Psoas muscle (tissue), 8 donors: ENCODE measurements around the gene SLC13A5. TPM values are rescaled to one million over a fixed set of nuclear protein-coding genes. Genes with fewer than 3 reads are reported as not detected.

Source experiments
- ATAC-seq, 4 donors: fragments of 200-7000 bp; cut with Tn5 transposase; one replicate each; pipeline ENCODE4 v1.9.1; 2020; ENCODE audit warnings: moderate library complexity in 3 of 4, mild to moderate bottlenecking in 2 of 4
- DNase-seq, 2 donors: peaks; one replicate each; pipeline ENCODE4 v3.0.0-alpha.2; 2020
- H3K27ac ChIP-seq: fragments of 200-600 bp; one replicate; pipeline ENCODE4 v1.8.0; 2022
- H3K27me3 ChIP-seq, 3 donors: fragments of 200-600 bp in 1 of 3; one replicate each; pipeline versions ENCODE4 v1.6.1 to v1.8.0; 2013 to 2022; ENCODE audit warnings: low read length in 2 of 3, mild to moderate bottlenecking in 2 of 3, moderate library complexity in 1 of 3; ENCODE audit not compliant: insufficient read depth in 3 of 3
- H3K36me3 ChIP-seq, 2 donors: fragments of 200-600 bp in 1 of 2; one replicate each; pipeline versions ENCODE4 v1.6.1 to v1.8.0; 2013 to 2022; ENCODE audit warnings: low read depth in 1 of 2, mild to moderate bottlenecking in 1 of 2, moderate library complexity in 1 of 2; ENCODE audit not compliant: insufficient read depth in 1 of 2
- H3K4me1 ChIP-seq: fragments of 200-600 bp; one replicate; pipeline ENCODE4 v1.8.0; 2022
- H3K4me3 ChIP-seq: fragments of 200-600 bp; one replicate; pipeline ENCODE4 v1.8.0; 2022; ENCODE audit warnings: mild to moderate bottlenecking
- H3K9me3 ChIP-seq: fragments of 200-600 bp; one replicate; pipeline ENCODE4 v1.8.0; 2022
- CTCF ChIP-seq: fragments of 200-600 bp; IDR thresholded peaks from one replicate; pipeline ENCODE4 v1.8.0; 2022; ENCODE audit warnings: antibody characterized with exemption
- WGBS, 3 donors: extraction: QIAGEN DNeasy Blood & Tissue Kit; methylation state at CpG; one replicate each; pipeline versions ENCODE4 v1.1.6 to v1.1.7; 2013; 5-methylcytosine and 5-hydroxymethylcytosine counted together
- intact Hi-C, 2 donors: fragments of 100-400 bp; cut with DNase I; formaldehyde crosslinking; loops; one replicate each; pipeline versions ENCODE4 v1.11.0 to v1.14.2; 2022
- long read RNA-seq, 2 donors: library from polyadenylated mRNA; unstranded; transcript quantifications; one replicate each; pipeline ENCODE4 v2.0.0, GENCODE V29; 2021
- polyA plus RNA-seq, 3 donors: library from polyadenylated mRNA; stranded (reverse); fragments of 200-250 nt; gene quantifications; one replicate each; pipeline ENCODE4 v1.2.3, GENCODE V29; 2013
- total RNA-seq, 4 donors: library from RNA; stranded (reverse); fragmentation: NEBNext Ultra II Directional in 2 of 4; extraction: Animal tissue kit (Norgen Biotek cat#: 25700) in 2 of 4; gene quantifications; one replicate each; pipeline versions ENCODE4 v1.2.1 to v1.2.4, GENCODE V29; 2021 to 2023
- donor health status: healthy with polysubstance abuse.
- donor health status: DM: no; HTN: no; CAD: no; lungs with moderate emphysema.
- donor health status: Bipolar disorder and iron deficiency.
- donor health status: healthy.
- donor health status: DM: yes; HTN: yes; CAD: no.
- donor health status: DM: no; HTN: no; CAD: no.
- donor health status: DM: no; HTN: no; CAD: no.
- donor health status: DM: yes; HTN: yes; CAD: no.

The SLC13A5 gene
- total RNA-seq: under 1 TPM in 1 of 4 donors, not detected in 3; 0.17 TPM
- under 1 TPM in 2 of 3 donors, not detected in 1; 0.01 to 0.03 TPM for polyA plus RNA-seq
- long read RNA-seq, donor 1: 0 reads
- long read RNA-seq, donor 2: 0 reads

DNA sequence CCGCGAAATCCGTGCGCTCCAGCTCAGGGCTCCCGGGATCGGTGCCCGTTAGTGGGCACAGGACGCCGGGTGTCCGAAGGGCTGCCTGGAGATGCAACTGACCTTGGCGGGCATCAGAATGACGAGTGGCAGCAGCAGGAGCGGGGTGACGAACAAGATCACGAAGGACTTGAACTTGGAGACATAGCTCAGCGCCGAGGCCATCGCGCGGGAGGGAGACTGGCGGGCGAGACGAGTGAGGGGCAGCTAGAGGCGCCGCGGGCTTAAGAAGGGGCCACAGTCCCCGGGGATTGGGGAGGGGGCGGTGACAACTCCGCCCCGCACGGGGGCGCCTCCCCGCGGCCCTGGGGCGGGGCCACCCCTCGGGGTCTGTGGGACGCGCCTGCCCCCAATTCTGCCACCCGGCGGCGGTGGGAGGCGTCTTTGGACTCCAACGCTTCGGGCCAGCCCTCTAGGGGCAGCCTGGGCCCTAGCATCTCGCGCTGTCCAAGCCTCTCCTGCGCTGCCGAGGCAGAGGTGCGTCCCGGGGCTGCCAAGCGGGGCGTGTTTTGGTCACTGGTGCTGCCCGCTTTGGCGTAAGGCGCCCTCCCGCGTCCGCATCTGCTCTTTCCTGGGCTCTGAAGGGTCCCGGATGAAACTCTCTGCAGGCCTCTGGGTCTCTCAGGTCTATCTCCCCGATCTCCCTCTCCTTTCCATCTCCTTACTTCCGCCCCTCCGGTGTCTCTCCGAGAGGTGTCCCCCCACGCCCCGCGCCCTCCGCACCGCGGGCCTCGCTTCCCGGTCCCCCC lies at the start of gene SLC13A5:
TSS of gene SLC13A5 (minus strand) at position 240 of the 788 bp plus-strand sequence. CDS start at position 204, 36 bp downstream.
- peak within 1 kb of the TSS; percentile 56 for H3K4me3 ChIP-seq
- H3K36me3 ChIP-seq: no peaks in the 10 kb centered on the region
- H3K27ac ChIP-seq: no peak within 1 kb of the TSS
- H3K27me3 ChIP-seq: peaks cover 0 to 56% (median 11%) of the 10 kb centered on the region in 3 donors
- H3K9me3 ChIP-seq: peaks cover 6% of the 10 kb centered on the region
- TF ChIP-seq CTCF: peak; percentile 23
- ATAC-seq: peak in 1 of 4 donors; percentile 45
- intact Hi-C loops: no loop called here
- 0 to 1% (median 1%) methylated on average over 52 to 71 of the region's 71 CpGs for WGBS, 3 donors
- no peaks in the 10 kb centered on the region for H3K4me1 ChIP-seq
- peak in 1 of 2 donors; percentile 36 for DNase-seq

- Histone ChIP-seq H3K27me3 (peaks cover 0 to 2% (median 0%) of the 10 kb centered on the region in 3 donors), H3K4me3 (no peak overlapping the region), H3K9me3 (no peaks in the 10 kb centered on the region), H3K27ac (no peak overlapping the region), H3K4me1 (no peaks in the 10 kb centered on the region), H3K36me3 (peaks cover 0 to 54% of the 10 kb centered on the region in 2 donors)
- no peak for ATAC-seq
- intact Hi-C loops: no loop called here
- no peak for DNase-seq
- TF ChIP-seq CTCF: no peak
- 74 to 81% (median 80%) methylated on average over 8 of the region's 8 CpGs for WGBS, 3 donors
These were observed 48.6 kb upstream of the SLC13A5 start for GRCh38 chr17:6761779-6762178.

DNA sequence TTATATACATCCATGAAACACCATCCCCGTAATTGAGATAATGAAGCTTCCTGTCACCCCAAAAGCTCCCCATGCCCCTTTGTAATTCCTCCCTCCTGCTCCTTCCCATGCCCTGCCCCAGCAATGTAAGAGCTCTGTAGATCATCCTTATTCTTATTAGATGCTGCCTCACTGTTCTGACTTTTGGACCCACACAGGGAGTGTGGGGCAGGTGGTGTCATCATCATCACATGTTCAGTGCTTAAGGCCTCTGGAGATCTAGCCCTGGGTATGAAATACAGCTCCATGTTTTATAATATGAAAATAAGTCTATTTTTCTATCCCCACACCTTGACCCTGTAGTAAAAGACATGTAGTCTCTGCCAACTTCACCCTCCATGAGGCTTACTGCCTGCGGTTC lies 44.6 kb upstream of the SLC13A5 start:
- ATAC-seq (no peak), DNase-seq (no peak)
- Histone ChIP-seq H3K27me3 (peaks cover 0 to 7% (median 2%) of the 10 kb centered on the region in 3 donors), H3K36me3 (peaks cover 0 to 28% of the 10 kb centered on the region in 2 donors), H3K4me1 (peaks cover 1% of the 10 kb centered on the region), H3K4me3 (peak overlapping the region; percentile 63), H3K27ac (no peak overlapping the region), H3K9me3 (no peaks in the 10 kb centered on the region)
- no peak for TF ChIP-seq CTCF
- intact Hi-C loops: no loop called here
- WGBS, 3 donors: 88 to 93% (median 93%) methylated on average over 2 of the region's 2 CpGs

GRCh38 chr17:6756425-6757031 lies 43.4 kb upstream of the SLC13A5 start:
- peaks cover 5% of the 10 kb centered on the region for H3K4me1 ChIP-seq
- WGBS, 3 donors: 46 to 52% (median 46%) methylated on average over 13 of the region's 13 CpGs
- peaks cover 0 to 7% (median 2%) of the 10 kb centered on the region in 3 donors for H3K27me3 ChIP-seq
- H3K36me3 ChIP-seq: peaks cover 0 to 18% of the 10 kb centered on the region in 2 donors
- DNase-seq (no peak), ATAC-seq (no peak)
- intact Hi-C loops: no loop called here
- no peak for TF ChIP-seq CTCF
- no peaks in the 10 kb centered on the region for H3K9me3 ChIP-seq
- H3K4me3 ChIP-seq: peak overlapping the region; percentile 63
- peak overlapping the region; percentile 75 for H3K27ac ChIP-seq
